DOHH2 (cell line): ENCODE data around the gene KCNQ1.

Source experiments
- EZH2phosphoT487 ChIP-seq: fragments of 200-600 bp; sonication (generic); IDR thresholded peaks from 2 replicates; pipeline ENCODE4 v1.6.1; 2017; ENCODE audit warnings: borderline replicate concordance, mild to moderate bottlenecking, antibody characterized with exemption, low read length, moderate library complexity, mixed read lengths
- TF ChIP-seq, protein P1 (sequence below): fragments of 200-600 bp; sonication (generic); IDR thresholded peaks from one replicate; pipeline ENCODE4 v1.5.1; 2014; ENCODE audit warnings: antibody characterized with exemption, mild to moderate bottlenecking, low read depth, low read length; ENCODE audit not compliant: poor library complexity, severe bottlenecking

DNA sequence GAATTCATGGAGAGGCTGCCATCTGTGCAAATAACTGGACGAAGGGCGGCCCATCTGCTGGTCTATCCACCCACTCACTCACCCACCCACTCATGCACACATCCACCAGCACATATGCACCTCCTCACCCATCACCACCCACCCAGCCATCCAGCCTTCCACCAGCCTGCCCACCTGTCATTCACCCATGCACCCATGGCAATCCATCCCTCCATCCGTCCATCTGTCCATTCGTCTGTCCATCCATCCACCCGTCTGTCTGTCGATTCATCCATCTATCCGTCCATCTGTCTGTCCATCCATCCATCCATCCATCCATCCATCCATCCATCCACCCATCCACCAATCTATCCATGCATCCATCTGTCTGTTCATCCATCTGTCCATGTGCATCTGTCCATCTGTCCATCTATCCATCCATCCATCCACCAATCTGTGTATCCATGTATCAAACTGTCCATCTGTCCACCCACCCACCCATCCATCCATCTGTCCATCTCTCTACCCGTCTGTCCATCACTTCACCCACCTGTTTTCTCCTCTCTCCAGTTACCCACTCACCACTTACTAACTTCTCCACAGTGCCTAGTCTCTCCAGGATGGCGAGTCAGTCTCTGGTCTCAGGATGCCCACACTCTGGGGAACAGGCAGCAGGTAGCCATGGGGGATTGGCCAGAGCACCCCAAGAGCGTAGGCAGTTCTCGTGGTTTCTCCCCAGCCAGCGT is 9.4 kb upstream of the KCNQ1 start:
- TF ChIP-seq, protein P1, sequence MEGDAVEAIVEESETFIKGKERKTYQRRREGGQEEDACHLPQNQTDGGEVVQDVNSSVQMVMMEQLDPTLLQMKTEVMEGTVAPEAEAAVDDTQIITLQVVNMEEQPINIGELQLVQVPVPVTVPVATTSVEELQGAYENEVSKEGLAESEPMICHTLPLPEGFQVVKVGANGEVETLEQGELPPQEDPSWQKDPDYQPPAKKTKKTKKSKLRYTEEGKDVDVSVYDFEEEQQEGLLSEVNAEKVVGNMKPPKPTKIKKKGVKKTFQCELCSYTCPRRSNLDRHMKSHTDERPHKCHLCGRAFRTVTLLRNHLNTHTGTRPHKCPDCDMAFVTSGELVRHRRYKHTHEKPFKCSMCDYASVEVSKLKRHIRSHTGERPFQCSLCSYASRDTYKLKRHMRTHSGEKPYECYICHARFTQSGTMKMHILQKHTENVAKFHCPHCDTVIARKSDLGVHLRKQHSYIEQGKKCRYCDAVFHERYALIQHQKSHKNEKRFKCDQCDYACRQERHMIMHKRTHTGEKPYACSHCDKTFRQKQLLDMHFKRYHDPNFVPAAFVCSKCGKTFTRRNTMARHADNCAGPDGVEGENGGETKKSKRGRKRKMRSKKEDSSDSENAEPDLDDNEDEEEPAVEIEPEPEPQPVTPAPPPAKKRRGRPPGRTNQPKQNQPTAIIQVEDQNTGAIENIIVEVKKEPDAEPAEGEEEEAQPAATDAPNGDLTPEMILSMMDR = no peak
- no peak for TF ChIP-seq EZH2phosphoT487
